ENCODE results near the gene SMIM26. TPM values are rescaled to one million over a fixed set of nuclear protein-coding genes. Genes with fewer than 3 reads are reported as not detected.
A peak's percentile ranks its signal among the peaks of the same experiment; 100 is the strongest.

SMIM26 gene
- total and polyA plus RNA-seq, 9 of the 15 experiments (the other 6 are each of a cell fraction or from before 2014, with no cell fraction given): 46.9 to 186 (median 86.5) TPM

DNA sequence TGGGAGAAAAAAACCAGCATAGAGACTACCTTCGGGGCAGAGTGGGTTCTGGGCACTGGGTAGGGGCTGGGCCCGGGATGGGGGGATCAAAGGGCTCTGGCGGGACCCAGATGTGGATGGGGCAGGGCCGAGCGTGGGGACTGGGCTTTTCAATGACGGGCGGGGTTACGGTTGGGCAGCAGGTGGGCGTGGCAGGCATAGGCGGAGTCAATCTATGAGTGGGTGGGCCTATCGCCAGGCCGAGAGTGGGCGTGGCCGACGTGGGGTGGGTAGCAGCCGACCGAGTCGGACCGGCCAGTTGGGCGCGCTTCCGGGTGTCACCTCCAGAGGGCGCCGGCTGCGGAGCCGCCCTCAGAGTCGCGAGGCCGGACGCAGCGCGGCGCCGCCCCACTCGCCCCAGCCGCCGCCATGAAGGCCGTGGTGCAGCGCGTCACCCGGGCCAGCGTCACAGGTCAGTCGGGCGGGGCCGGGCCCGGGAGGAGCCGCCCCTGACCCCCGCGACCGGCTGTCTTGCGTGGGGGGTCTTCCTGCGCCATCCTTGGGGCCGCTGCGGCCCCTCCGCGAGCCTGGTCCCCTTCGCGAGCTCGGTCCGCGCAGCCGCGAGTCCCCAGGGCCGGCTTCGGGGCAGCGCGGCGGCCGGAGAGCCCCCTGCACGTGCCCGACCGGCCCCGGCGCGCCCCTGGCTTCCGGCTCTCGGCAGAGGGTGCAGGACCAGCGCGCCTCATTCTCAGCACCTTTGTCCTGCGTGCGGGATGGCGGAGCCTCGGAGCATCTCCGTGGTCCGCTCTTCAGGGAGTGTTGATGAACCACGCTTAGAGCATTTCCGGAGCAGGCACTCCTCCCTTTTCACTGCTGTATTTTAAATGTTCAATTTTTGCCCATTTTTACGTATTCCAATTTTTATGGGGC is 20.7 kb downstream of the SMIM26 start, which contains the start of gene DTD1 (continued):
- TF ChIP-seq, protein P1, sequence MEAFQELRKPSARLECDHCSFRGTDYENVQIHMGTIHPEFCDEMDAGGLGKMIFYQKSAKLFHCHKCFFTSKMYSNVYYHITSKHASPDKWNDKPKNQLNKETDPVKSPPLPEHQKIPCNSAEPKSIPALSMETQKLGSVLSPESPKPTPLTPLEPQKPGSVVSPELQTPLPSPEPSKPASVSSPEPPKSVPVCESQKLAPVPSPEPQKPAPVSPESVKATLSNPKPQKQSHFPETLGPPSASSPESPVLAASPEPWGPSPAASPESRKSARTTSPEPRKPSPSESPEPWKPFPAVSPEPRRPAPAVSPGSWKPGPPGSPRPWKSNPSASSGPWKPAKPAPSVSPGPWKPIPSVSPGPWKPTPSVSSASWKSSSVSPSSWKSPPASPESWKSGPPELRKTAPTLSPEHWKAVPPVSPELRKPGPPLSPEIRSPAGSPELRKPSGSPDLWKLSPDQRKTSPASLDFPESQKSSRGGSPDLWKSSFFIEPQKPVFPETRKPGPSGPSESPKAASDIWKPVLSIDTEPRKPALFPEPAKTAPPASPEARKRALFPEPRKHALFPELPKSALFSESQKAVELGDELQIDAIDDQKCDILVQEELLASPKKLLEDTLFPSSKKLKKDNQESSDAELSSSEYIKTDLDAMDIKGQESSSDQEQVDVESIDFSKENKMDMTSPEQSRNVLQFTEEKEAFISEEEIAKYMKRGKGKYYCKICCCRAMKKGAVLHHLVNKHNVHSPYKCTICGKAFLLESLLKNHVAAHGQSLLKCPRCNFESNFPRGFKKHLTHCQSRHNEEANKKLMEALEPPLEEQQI (IDR thresholded peaks at IDR 0.05): no peak
- no peak for TF ChIP-seq ELF2 (CRISPR knock-in tag; IDR thresholded peaks at IDR 0.05)
- TF ChIP-seq, protein P2, sequence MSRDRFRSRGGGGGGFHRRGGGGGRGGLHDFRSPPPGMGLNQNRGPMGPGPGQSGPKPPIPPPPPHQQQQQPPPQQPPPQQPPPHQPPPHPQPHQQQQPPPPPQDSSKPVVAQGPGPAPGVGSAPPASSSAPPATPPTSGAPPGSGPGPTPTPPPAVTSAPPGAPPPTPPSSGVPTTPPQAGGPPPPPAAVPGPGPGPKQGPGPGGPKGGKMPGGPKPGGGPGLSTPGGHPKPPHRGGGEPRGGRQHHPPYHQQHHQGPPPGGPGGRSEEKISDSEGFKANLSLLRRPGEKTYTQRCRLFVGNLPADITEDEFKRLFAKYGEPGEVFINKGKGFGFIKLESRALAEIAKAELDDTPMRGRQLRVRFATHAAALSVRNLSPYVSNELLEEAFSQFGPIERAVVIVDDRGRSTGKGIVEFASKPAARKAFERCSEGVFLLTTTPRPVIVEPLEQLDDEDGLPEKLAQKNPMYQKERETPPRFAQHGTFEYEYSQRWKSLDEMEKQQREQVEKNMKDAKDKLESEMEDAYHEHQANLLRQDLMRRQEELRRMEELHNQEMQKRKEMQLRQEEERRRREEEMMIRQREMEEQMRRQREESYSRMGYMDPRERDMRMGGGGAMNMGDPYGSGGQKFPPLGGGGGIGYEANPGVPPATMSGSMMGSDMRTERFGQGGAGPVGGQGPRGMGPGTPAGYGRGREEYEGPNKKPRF (IDR thresholded peaks at IDR 0.05; ENCODE audit: low read depth, low read length): no peak
- TF ChIP-seq SRSF7 (optimal IDR thresholded peaks at IDR 0.05; ENCODE audit: low read depth, low read length): no peak
- TF ChIP-seq FOXP1 (CRISPR knock-in tag; IDR thresholded peaks at IDR 0.05): peak; percentile 67; the same call in 1 of the 2 replicates
- no peak for TF ChIP-seq MYBL2 (IDR thresholded peaks at IDR 0.05; ENCODE audit: low read depth)
- TF ChIP-seq MYBL2 (CRISPR knock-in tag; IDR thresholded peaks at IDR 0.05; ENCODE audit: borderline replicate concordance): no peak
- TF ChIP-seq KLF10 (CRISPR knock-in tag; IDR thresholded peaks at IDR 0.05): no peak
- TF ChIP-seq, protein P3, sequence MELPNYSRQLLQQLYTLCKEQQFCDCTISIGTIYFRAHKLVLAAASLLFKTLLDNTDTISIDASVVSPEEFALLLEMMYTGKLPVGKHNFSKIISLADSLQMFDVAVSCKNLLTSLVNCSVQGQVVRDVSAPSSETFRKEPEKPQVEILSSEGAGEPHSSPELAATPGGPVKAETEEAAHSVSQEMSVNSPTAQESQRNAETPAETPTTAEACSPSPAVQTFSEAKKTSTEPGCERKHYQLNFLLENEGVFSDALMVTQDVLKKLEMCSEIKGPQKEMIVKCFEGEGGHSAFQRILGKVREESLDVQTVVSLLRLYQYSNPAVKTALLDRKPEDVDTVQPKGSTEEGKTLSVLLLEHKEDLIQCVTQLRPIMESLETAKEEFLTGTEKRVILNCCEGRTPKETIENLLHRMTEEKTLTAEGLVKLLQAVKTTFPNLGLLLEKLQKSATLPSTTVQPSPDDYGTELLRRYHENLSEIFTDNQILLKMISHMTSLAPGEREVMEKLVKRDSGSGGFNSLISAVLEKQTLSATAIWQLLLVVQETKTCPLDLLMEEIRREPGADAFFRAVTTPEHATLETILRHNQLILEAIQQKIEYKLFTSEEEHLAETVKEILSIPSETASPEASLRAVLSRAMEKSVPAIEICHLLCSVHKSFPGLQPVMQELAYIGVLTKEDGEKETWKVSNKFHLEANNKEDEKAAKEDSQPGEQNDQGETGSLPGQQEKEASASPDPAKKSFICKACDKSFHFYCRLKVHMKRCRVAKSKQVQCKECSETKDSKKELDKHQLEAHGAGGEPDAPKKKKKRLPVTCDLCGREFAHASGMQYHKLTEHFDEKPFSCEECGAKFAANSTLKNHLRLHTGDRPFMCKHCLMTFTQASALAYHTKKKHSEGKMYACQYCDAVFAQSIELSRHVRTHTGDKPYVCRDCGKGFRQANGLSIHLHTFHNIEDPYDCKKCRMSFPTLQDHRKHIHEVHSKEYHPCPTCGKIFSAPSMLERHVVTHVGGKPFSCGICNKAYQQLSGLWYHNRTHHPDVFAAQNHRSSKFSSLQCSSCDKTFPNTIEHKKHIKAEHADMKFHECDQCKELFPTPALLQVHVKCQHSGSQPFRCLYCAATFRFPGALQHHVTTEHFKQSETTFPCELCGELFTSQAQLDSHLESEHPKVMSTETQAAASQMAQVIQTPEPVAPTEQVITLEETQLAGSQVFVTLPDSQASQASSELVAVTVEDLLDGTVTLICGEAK (IDR thresholded peaks at IDR 0.05): peak; percentile 87
- TF ChIP-seq, protein P3 (CRISPR knock-in tag; IDR thresholded peaks at IDR 0.05): no peak
- no peak for TF ChIP-seq ZNF830 (CRISPR knock-in tag; IDR thresholded peaks at IDR 0.05)
